SH-SY5Y (cell line): Measurements from ENCODE around the gene CENPB.

Source experiments
- GATA2 ChIP-seq: IDR thresholded peaks from 2 replicates; pipeline ENCODE4 v1.6.1; 2011; ENCODE audit warnings: mild to moderate bottlenecking, low read depth, low read length
- GATA3 ChIP-seq: IDR thresholded peaks from 2 replicates; pipeline ENCODE4 v1.6.1; 2011; ENCODE audit warnings: low read depth, mild to moderate bottlenecking, low read length, moderate library complexity

GRCh38 chr20:3745686-3746173 is 40.8 kb downstream of the CENPB start:
- no peak for TF ChIP-seq GATA2
- no peak for TF ChIP-seq GATA3
